Measurements from ENCODE around the gene LIF.

DNA sequence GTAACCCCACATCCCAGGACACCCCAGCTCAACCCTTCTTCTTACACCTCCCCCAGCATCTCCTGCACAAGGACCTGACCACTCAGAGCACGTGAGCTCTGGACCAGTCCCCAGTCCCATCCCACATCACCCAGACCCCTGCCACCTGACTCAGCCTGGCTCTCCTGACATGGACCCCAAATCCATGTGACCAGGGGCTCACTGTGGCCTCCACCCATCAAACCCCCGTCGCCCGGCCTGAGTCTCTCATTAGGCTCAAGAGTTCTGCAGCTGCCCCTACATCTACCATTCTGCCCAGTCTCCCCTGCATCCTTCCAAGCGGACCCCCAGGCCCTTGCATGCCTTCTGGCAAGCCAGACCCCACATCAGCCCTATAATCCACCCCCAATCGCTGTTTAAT is 1.9 kb upstream of the LIF start:
- TF ChIP-seq, protein P1, sequence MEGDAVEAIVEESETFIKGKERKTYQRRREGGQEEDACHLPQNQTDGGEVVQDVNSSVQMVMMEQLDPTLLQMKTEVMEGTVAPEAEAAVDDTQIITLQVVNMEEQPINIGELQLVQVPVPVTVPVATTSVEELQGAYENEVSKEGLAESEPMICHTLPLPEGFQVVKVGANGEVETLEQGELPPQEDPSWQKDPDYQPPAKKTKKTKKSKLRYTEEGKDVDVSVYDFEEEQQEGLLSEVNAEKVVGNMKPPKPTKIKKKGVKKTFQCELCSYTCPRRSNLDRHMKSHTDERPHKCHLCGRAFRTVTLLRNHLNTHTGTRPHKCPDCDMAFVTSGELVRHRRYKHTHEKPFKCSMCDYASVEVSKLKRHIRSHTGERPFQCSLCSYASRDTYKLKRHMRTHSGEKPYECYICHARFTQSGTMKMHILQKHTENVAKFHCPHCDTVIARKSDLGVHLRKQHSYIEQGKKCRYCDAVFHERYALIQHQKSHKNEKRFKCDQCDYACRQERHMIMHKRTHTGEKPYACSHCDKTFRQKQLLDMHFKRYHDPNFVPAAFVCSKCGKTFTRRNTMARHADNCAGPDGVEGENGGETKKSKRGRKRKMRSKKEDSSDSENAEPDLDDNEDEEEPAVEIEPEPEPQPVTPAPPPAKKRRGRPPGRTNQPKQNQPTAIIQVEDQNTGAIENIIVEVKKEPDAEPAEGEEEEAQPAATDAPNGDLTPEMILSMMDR (IDR thresholded peaks at IDR 0.05): no peak
- TF ChIP-seq POLR2A (IDR thresholded peaks at IDR 0.05) (no peak), POLR2AphosphoS5 (IDR thresholded peaks at IDR 0.05) (no peak), EP300 (IDR thresholded peaks at IDR 0.05) (no peak)
